GM19397 (cell line): ENCODE results near the gene CDK12.
"Not testable (repeated sequence)": the region's sequence is repeated elsewhere in the genome, so short reads cannot be mapped to it uniquely, and the experiment has no call there.

ENCODE experiments used
- ATAC-seq: cut with Tn5 transposase; IDR thresholded peaks from one replicate; pipeline ENCODE4 v1.9.1; 2021; ENCODE audit warnings: mild to moderate bottlenecking, moderate library complexity; ENCODE audit not compliant: unreplicated experiment

CDK12 gene

GRCh38 chr17:39461113-39461925 lies at the start of gene CDK12:
Gene CDK12, plus strand, starts transcription at chr17:39461486. Its CDS starts 586 bp downstream, at chr17:39462072.
- peak; percentile 70 for ATAC-seq

DNA sequence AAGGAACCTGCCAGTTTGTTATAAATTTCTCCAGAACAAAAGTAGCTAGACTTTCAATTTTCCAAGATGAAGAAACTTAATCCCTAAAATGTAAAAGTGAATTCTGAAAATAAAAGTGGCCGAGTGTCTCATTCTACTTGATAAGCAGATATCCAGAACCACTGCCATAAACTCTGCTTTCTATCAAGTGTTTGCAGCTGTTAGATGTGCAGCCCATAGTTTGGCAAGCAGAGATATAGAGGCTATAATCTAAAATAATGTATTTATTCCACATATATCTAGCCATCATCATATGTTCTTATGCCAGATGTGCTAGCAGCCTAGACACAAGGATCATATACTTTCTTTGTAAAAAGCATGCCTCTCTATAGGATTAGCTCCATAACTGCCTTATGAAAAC lies 45.1 kb upstream of the CDK12 start:
- ATAC-seq = no peak

GRCh38 chr17:39429600-39429999 lies 31.7 kb upstream of the CDK12 start:
- ATAC-seq = no peak

DNA sequence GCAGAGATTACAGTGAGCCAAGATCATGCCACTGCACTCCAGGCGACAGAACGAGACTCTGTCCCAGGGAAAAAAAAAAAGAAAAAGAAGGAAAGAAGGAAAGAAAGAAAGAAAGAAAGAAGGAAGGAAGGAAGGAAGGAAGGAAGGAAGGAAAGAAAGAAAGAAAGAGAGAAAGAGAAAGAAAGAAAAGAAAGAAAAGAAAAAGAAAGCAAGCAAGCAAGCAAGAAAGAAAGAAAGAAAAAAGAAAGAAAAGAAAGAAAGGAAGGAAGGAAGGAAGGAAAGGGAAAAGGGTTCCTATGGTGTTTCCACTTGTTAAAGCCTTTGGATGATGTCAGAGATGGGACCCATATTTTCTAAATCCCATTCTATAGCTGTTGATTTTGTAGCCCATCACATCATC lies 21.4 kb upstream of the CDK12 start:
- ATAC-seq = not testable (repeated sequence)

DNA sequence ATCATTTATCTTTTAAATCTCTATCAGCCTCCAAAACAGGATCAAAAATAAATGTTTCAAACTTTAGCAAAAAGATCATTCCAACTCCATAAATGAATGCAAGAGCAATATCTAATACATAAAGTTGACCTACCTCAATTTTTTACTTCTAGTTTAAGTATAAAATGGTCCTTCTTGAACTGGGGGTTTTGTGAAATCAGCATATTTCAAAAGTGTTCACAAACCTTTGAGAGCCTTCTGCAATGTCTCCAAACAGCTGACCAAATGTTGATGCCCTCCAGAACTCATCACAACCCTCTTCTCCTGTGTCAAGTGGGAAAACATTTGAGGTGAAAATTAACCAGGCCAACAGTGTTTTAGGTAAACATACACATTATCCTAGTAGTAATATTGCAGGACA lies 18.0 kb upstream of the CDK12 start:
- no peak for ATAC-seq

DNA sequence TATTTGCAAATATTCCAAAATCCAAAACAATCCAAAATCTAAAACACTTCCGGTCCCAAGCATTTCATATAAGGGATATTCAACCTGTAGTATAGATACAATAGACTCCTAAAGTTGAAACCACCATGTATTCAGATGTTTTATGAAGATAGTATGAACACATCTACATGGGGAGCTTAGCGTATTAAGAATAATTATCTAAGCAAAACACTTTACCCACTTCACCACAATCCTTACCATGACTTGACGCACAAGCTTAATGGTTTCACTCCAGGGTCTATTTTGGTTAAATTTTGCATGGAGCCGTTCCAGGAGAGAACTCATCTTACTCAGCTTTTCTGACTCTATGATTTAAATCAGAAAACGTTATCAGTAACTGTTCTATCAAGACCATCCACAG lies 13.7 kb upstream of the CDK12 start:
- ATAC-seq = no peak

DNA sequence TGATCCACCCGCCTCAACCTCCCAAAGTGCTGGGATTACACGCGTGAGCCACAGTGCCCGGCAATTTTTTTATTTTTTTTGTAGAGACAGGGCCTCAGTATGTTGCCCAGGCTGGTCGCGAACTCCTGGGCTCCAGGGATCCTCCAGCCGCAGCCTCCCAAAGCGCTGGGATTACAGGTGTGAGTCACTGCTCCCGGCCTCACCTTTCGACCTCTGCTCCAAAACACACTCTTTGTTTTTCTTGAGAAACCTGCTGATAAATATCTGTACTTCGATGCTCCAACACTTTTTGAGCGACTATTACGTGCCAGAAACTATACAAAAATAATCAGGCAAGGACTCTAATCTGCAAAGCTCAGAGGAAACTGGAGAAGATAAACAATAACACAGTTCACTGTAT lies 11.2 kb upstream of the CDK12 start:
- ATAC-seq = no peak

- ATAC-seq = peak; percentile 77
Measured at GRCh38 chr17:39450847-39451581, 10.3 kb upstream of the CDK12 start, which contains the start of gene MED1. Gene MED1, minus strand, starts transcription at chr17:39451263. Its CDS starts 201 bp downstream, at chr17:39451062.

GRCh38 chr17:39455919-39456318 lies 5.4 kb upstream of the CDK12 start:
- ATAC-seq = no peak

GRCh38 chr17:39461926-39462569 lies 762 bp downstream of the CDK12 start:
- no peak for ATAC-seq

DNA sequence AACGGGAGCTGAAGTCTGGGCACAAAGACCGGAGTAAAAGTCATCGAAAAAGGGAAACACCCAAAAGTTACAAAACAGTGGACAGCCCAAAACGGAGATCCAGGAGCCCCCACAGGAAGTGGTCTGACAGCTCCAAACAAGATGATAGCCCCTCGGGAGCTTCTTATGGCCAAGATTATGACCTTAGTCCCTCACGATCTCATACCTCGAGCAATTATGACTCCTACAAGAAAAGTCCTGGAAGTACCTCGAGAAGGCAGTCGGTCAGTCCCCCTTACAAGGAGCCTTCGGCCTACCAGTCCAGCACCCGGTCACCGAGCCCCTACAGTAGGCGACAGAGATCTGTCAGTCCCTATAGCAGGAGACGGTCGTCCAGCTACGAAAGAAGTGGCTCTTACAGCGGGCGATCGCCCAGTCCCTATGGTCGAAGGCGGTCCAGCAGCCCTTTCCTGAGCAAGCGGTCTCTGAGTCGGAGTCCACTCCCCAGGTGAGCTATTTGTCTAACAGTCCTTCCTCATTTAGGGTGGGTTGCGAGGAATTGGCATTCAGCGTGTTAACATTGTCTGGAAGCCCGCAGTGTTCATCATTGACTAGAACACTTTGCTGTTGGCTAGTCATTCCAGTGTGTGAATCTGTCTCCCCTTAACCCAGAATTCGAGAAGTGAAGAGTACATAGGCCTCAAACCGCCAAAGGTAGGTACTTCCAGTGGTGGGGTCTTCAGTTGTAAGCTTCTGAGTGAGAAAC lies 1.5 kb downstream of the CDK12 start:
- ATAC-seq = no peak

- not testable (repeated sequence) for ATAC-seq
Measured at GRCh38 chr17:39464639-39465181, 3.4 kb downstream of the CDK12 start.

- ATAC-seq = not testable (repeated sequence)
Measured at GRCh38 chr17:39468610-39469009, 7.3 kb downstream of the CDK12 start.

DNA sequence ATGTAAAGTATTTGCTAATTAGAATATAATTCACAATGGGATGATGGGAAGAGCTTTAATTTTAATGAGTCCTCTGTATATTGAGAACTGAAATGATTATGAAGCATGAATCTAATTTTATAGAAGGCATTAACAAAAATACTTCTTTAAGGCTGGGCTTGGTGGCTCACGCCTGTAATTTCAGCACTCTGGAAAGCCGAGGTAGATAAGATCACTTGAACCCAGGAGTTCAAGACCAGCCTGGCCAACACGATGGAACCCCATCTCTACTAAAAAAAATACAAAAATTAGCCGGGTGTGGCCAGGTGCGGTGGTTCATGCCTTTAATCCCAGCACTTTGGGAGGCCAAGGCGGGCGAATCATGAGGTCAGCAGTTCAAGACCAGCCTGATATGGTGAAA lies 12.0 kb downstream of the CDK12 start:
- no peak for ATAC-seq

DNA sequence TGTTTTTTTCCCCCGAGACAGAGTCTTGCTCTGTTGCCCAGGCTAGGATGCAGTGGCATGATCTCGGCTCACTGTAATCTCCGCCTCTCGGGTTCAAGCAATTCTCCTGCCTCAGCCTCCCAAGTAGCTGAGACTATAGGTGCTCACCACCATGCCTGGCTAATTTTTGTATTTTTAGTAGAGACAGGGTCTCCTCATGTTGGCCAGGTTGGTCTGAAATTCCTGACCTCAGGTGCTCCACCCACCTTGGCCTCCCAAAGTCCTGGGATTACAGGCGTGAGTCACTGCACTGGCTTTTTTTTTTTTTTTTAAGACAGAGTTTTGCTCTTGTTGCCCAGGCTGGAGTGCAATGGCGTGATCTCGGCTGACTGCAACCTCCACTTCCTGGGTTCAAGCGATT lies 18.3 kb downstream of the CDK12 start:
- ATAC-seq = not testable (repeated sequence)

- ATAC-seq = no peak
Measured at GRCh38 chr17:39483506-39483905, 22.2 kb downstream of the CDK12 start.

GRCh38 chr17:39484178-39484577 lies 22.9 kb downstream of the CDK12 start:
- no peak for ATAC-seq

GRCh38 chr17:39485555-39485954 lies 24.3 kb downstream of the CDK12 start:
- no peak for ATAC-seq

DNA sequence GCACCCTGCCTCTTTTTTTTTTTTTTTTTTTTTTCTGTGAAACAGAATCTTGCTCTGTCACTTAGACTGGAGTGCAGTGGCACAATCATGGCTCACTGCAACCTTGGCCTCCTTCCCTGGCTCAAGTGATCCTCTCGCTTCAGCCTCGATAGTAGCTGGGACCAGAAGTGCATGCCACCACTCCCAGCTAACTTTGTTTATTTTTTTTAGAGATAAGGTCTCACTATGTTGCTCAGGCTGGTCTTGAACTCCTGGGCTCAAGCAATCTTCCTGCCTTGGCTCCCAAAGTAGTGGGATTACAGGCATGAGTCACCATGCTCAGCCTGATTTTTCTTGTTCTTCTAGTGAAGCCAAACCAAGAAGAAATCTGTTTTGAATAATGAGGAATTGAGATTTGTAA lies 25.0 kb downstream of the CDK12 start:
- no peak for ATAC-seq

GRCh38 chr17:39487490-39487889 lies 26.2 kb downstream of the CDK12 start:
- not testable (repeated sequence) for ATAC-seq

- no peak for ATAC-seq
Measured at GRCh38 chr17:39487946-39488345, 26.7 kb downstream of the CDK12 start.
